ENCODE results near the gene ANP32E. TPM values are rescaled to one million over a fixed set of nuclear protein-coding genes. Genes with fewer than 3 reads are reported as not detected.

The ANP32E gene
- total and polyA plus RNA-seq, 2 of the 13 experiments (the other 11 are each of a cell fraction or from before 2014, with no cell fraction given) = 10.3 to 53.0 TPM

DNA sequence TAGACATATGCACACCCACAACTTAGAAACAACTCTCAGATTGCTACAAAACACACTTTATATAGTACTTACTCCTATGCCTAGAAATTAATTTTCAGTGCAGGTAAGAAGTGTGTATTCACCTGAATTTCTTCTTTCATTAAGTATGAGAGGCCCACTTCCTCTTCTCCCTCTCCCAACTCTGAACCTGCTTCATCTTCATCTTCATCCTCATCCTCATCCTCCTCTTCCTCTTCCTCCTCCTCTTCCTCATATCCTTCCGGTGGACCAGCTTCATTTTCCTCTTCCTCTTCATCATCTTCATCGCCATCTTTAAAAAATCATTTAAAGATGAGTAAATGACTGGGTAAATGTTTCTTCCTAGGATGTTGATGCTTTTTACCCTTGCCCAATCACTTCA, 9.4 kb downstream of the ANP32E start:
- Histone ChIP-seq H3K27ac (ENCODE audit: extremely low read length, insufficient read depth, low read length) (no peak overlapping the region), H3K4me3 (replicated peaks in 1 of 3; ENCODE audit: insufficient read depth in 1 of 3, low read depth in 2 of 3, low read length in 3 of 3) (no peak overlapping the region), H4K20me1 (ENCODE audit: insufficient read depth, low read length) (no peaks in the 10 kb centered on the region), H3K4me1 (ENCODE audit: insufficient read depth, low read length) (no peaks in the 10 kb centered on the region), H3K9ac (ENCODE audit: insufficient read depth, low read depth, low read length) (no peak overlapping the region), H3K27me3 (ENCODE audit: control insufficient read depth in 1 of 2, insufficient read depth in 2 of 2, low read length in 2 of 2) (no peaks in the 10 kb centered on the region), H3K79me2 (ENCODE audit: insufficient read depth, low read length) (peaks cover 9% of the 10 kb centered on the region), H3K4me2 (ENCODE audit: low read depth, low read length) (no peak overlapping the region), H3K36me3 (replicated peaks in 1 of 2; ENCODE audit: control insufficient read depth in 1 of 2, insufficient read depth in 2 of 2, low read length in 2 of 2) (peaks cover 10 to 44% of the 10 kb centered on the region in 2 experiments), H2AFZ (ENCODE audit: low read length) (no peak overlapping the region), H3K9me3 (ENCODE audit: low read length) (no peaks in the 10 kb centered on the region)
- FAIRE-seq (no peak), DNase-seq (ENCODE audit: low spot score) (no peak), ATAC-seq (no peak)
- intact Hi-C loops (cut with micrococcal nuclease; ENCODE audit: unreplicated experiment) = no loop called here
- WGBS (ENCODE audit: low lambda C conversion rate) = 99% methylated on average over 2 of the region's 2 CpGs
- no TSS peak for BruUV-seq (replicated peaks)
- in situ Hi-C loops (cut with HindIII; ENCODE audit: extremely low pct_ligation_motif_present, low pct_unique_long_range_greater_than_20kb) = no loop called here
- TF ChIP-seq EHMT2 (IDR thresholded peaks at IDR 0.05; ENCODE audit: borderline replicate concordance, low read depth, low read length) (no peak), ZSCAN12 (CRISPR knock-in tag; IDR thresholded peaks at IDR 0.05) (no peak), SNRNP70 (IDR thresholded peaks at IDR 0.05; ENCODE audit: low read depth, low read length) (no peak), GATAD2A (CRISPR knock-in tag; IDR thresholded peaks at IDR 0.05) (no peak), U2AF2 (IDR thresholded peaks at IDR 0.05; ENCODE audit: low read depth, low read length) (no peak), ZNF264 (CRISPR knock-in tag; IDR thresholded peaks at IDR 0.05) (no peak), HOXA9 (CRISPR knock-in tag; IDR thresholded peaks at IDR 0.05; ENCODE audit: borderline replicate concordance) (no peak), SKI (IDR thresholded peaks at IDR 0.05; ENCODE audit: partially characterized antibody) (no peak), NR2C2 (CRISPR knock-in tag; IDR thresholded peaks at IDR 0.05; ENCODE audit: borderline replicate concordance) (no peak), ZNF660 (CRISPR knock-in tag; IDR thresholded peaks at IDR 0.05; ENCODE audit: borderline replicate concordance, low read depth) (no peak), NFE2L2 (IDR thresholded peaks at IDR 0.05; ENCODE audit: low read length) (no peak), RAD21 (CRISPR knock-in tag; IDR thresholded peaks at IDR 0.05) (no peak)
- TF ChIP-seq, protein P1, sequence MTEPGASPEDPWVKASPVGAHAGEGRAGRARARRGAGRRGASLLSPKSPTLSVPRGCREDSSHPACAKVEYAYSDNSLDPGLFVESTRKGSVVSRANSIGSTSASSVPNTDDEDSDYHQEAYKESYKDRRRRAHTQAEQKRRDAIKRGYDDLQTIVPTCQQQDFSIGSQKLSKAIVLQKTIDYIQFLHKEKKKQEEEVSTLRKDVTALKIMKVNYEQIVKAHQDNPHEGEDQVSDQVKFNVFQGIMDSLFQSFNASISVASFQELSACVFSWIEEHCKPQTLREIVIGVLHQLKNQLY (CRISPR knock-in tag; IDR thresholded peaks at IDR 0.05) = no peak
- TF ChIP-seq, protein P2, sequence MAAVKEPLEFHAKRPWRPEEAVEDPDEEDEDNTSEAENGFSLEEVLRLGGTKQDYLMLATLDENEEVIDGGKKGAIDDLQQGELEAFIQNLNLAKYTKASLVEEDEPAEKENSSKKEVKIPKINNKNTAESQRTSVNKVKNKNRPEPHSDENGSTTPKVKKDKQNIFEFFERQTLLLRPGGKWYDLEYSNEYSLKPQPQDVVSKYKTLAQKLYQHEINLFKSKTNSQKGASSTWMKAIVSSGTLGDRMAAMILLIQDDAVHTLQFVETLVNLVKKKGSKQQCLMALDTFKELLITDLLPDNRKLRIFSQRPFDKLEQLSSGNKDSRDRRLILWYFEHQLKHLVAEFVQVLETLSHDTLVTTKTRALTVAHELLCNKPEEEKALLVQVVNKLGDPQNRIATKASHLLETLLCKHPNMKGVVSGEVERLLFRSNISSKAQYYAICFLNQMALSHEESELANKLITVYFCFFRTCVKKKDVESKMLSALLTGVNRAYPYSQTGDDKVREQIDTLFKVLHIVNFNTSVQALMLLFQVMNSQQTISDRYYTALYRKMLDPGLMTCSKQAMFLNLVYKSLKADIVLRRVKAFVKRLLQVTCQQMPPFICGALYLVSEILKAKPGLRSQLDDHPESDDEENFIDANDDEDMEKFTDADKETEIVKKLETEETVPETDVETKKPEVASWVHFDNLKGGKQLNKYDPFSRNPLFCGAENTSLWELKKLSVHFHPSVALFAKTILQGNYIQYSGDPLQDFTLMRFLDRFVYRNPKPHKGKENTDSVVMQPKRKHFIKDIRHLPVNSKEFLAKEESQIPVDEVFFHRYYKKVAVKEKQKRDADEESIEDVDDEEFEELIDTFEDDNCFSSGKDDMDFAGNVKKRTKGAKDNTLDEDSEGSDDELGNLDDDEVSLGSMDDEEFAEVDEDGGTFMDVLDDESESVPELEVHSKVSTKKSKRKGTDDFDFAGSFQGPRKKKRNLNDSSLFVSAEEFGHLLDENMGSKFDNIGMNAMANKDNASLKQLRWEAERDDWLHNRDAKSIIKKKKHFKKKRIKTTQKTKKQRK (IDR thresholded peaks at IDR 0.05; ENCODE audit: low read length) = no peak
- TF ChIP-seq, protein P3, sequence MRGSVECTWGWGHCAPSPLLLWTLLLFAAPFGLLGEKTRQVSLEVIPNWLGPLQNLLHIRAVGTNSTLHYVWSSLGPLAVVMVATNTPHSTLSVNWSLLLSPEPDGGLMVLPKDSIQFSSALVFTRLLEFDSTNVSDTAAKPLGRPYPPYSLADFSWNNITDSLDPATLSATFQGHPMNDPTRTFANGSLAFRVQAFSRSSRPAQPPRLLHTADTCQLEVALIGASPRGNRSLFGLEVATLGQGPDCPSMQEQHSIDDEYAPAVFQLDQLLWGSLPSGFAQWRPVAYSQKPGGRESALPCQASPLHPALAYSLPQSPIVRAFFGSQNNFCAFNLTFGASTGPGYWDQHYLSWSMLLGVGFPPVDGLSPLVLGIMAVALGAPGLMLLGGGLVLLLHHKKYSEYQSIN (CRISPR knock-in tag; IDR thresholded peaks at IDR 0.05; ENCODE audit: borderline replicate concordance) = no peak
- TF ChIP-seq, protein P4, sequence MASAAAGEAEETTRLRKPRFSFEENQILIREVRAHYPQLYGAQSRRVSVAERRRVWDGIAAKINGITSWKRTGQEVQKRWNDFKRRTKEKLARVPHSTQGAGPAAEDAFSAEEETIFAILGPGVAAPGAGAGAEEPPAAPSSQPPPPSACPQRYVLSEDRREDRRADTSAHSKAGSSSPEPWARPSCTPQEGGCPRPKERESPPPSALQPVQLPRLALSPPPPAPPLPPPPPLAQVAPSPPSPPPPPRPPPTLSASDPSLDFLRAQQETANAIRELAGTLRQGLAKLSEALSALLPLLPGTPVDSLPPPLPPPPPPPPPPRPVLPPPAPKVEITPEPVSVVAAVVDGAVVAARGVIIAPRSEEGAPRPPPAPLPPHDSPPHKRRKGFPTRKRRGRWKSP (CRISPR knock-in tag; IDR thresholded peaks at IDR 0.05) = no peak
- TF ChIP-seq, protein P5, sequence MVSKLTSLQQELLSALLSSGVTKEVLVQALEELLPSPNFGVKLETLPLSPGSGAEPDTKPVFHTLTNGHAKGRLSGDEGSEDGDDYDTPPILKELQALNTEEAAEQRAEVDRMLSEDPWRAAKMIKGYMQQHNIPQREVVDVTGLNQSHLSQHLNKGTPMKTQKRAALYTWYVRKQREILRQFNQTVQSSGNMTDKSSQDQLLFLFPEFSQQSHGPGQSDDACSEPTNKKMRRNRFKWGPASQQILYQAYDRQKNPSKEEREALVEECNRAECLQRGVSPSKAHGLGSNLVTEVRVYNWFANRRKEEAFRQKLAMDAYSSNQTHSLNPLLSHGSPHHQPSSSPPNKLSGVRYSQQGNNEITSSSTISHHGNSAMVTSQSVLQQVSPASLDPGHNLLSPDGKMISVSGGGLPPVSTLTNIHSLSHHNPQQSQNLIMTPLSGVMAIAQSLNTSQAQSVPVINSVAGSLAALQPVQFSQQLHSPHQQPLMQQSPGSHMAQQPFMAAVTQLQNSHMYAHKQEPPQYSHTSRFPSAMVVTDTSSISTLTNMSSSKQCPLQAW (CRISPR knock-in tag; IDR thresholded peaks at IDR 0.05) = no peak
- CTCF ChIA-PET (ENCODE audit: low intra/inter-chr PET ratio, low total read pairs) = no interaction called here
- POLR2A ChIA-PET = no interaction called here
